Mucosa of stomach (tissue), 1 donor: ENCODE data around the gene ADAMTS17.

ENCODE experiments used
- H3K27me3 ChIP-seq: one replicate; pipeline ENCODE4 v1.7.0; 2013; ENCODE audit warnings: mild to moderate bottlenecking, low read length; ENCODE audit not compliant: control insufficient read depth, insufficient read depth
- H3K36me3 ChIP-seq: one replicate; pipeline ENCODE4 v1.7.0; 2013; ENCODE audit warnings: low read length; ENCODE audit not compliant: control insufficient read depth, insufficient read depth
- H3K4me1 ChIP-seq: one replicate; pipeline ENCODE4 v1.7.0; 2013; ENCODE audit warnings: mild to moderate bottlenecking, low read length; ENCODE audit not compliant: control insufficient read depth, insufficient read depth
- H3K4me3 ChIP-seq: one replicate; pipeline ENCODE4 v1.7.0; 2013; ENCODE audit warnings: low read length
- H3K9ac ChIP-seq: one replicate; pipeline ENCODE4 v1.7.0; 2013; ENCODE audit warnings: mild to moderate bottlenecking, low read length, moderate library complexity
- H3K9me3 ChIP-seq: one replicate; pipeline ENCODE4 v1.7.0; 2013; ENCODE audit warnings: mild to moderate bottlenecking, low read length, moderate library complexity; ENCODE audit not compliant: control insufficient read depth
- donor health status: Pancreatic carcinoma.

Gene ADAMTS17

GRCh38 chr15:99956022-99956775 lies 385.6 kb downstream of the ADAMTS17 start:
- Histone ChIP-seq H3K9me3 (no peaks in the 10 kb centered on the region), H3K36me3 (no peaks in the 10 kb centered on the region), H3K27me3 (peaks cover 6% of the 10 kb centered on the region), H3K4me3 (no peak overlapping the region), H3K4me1 (no peaks in the 10 kb centered on the region), H3K9ac (no peak overlapping the region)

DNA sequence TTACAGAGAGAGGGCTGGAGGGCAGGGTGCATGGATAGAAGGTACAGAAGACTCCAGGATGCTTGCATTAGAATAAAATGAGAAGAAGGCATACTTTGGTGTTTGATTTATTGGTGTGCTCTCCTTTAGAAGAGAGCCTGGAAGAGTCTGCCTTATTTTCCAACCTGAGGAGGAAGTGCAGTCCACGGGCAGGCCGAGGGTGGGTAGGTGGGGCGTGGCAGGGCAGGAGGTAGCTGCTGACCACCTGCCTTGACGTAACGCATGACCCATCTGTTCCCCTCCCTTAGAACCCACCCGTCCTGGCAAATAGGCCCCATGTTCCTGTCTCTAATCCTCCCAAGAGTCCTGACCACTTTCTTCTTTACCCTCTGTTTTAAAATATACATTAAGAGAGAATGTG lies 386.2 kb downstream of the ADAMTS17 start:
- Histone ChIP-seq H3K36me3 (no peaks in the 10 kb centered on the region), H3K9ac (no peak overlapping the region), H3K4me3 (no peak overlapping the region), H3K9me3 (no peaks in the 10 kb centered on the region), H3K27me3 (no peaks in the 10 kb centered on the region), H3K4me1 (no peaks in the 10 kb centered on the region)

DNA sequence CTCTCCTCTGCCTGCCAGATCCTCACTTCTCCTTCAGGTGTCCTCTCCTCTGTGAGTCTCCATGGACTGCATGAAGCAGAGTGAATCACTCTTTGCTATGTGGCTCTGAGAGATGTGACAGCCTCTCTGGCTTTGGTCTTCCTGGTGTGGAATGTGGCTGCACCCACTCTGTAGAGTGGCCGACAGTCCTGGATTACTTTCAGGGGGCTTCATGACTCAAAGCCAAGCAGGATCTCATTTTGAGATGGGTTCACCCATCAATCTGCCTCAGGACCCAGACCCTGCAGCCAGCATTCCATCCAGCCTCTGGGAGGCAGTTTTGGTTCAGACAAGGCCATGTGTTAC lies 386.6 kb downstream of the ADAMTS17 start:
- Histone ChIP-seq H3K4me1 (no peaks in the 10 kb centered on the region), H3K27me3 (no peaks in the 10 kb centered on the region), H3K4me3 (no peak overlapping the region), H3K36me3 (no peaks in the 10 kb centered on the region), H3K9me3 (no peaks in the 10 kb centered on the region), H3K9ac (no peak overlapping the region)

DNA sequence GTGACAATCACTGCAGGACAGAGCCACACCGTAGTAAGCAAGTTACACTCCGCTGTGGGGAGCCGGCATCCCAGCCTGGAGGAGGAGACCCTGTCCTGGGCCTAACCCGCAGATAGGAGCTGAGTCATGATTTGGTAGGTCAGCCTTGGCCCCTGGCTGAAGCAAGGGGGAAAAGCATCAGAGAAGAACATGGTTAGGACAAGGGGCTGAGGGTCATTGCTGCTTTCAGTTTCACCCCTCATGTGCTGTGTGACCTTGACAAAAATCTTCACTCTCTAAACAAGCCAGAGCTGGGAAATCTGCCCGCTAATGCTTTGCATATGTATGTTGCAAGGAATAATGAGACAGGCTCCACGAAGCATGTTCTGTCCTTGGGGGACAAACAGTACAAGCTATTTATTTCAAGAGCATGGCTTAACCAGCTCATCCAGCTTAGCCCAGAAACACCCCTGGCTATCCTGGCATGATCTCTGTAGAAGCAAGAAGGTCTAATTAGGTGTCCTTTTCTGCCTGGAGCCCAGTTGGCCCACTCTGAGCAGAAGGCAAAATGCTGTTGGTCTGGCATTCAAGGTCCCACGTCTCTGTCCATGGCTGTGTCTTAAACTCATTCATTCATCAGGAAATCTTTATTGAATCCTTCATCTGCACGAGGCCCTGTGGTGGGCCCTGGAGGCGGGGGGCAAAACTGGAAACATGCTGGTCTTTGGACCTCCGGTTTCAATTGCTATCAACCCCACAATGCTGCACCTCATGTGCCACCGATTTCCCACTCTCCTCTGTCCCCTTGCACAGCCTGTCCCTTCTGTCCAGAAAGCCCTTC lies 387.2 kb downstream of the ADAMTS17 start:
- Histone ChIP-seq H3K4me3 (no peak overlapping the region), H3K9ac (no peak overlapping the region), H3K27me3 (no peaks in the 10 kb centered on the region), H3K4me1 (no peaks in the 10 kb centered on the region), H3K9me3 (no peaks in the 10 kb centered on the region), H3K36me3 (no peaks in the 10 kb centered on the region)

- Histone ChIP-seq H3K9ac (no peak overlapping the region), H3K9me3 (no peaks in the 10 kb centered on the region)
Observed at GRCh38 chr15:99953886-99954285, 387.9 kb downstream of the ADAMTS17 start.

DNA sequence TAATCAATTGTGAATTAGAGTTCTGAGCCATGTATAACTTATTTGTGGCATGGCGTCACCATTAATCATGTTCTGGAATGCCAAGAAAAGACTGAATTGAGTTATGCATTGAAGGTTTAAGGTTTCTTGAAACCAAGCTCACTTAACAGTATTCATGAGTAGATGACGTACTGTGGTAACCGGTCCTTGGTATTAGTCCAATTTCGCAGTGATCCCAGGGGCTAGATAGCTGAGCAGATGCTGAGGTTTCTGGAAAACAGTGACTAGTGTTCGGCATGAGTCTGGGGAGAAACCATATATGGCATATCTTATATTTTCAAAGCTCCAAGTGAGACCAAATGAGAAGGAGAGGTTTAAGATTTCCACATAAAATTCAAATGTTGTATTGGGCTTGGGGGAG lies 390.3 kb downstream of the ADAMTS17 start:
- Histone ChIP-seq H3K4me3 (no peak overlapping the region), H3K9ac (no peak overlapping the region), H3K27me3 (no peaks in the 10 kb centered on the region), H3K36me3 (no peaks in the 10 kb centered on the region), H3K9me3 (no peaks in the 10 kb centered on the region), H3K4me1 (no peaks in the 10 kb centered on the region)

More at GRCh38 chr15:99953886-99954285, 387.9 kb downstream of the ADAMTS17 start:
- no peaks in the 10 kb centered on the region for H3K4me1 ChIP-seq
- no peak overlapping the region for H3K4me3 ChIP-seq
- no peaks in the 10 kb centered on the region for H3K36me3 ChIP-seq
- no peaks in the 10 kb centered on the region for H3K27me3 ChIP-seq

- Histone ChIP-seq H3K9ac (no peak overlapping the region), H3K9me3 (no peaks in the 10 kb centered on the region), H3K4me1 (no peaks in the 10 kb centered on the region), H3K27me3 (no peaks in the 10 kb centered on the region), H3K36me3 (no peaks in the 10 kb centered on the region), H3K4me3 (no peak overlapping the region)
Observed at GRCh38 chr15:99944131-99944530, 397.6 kb downstream of the ADAMTS17 start.

DNA sequence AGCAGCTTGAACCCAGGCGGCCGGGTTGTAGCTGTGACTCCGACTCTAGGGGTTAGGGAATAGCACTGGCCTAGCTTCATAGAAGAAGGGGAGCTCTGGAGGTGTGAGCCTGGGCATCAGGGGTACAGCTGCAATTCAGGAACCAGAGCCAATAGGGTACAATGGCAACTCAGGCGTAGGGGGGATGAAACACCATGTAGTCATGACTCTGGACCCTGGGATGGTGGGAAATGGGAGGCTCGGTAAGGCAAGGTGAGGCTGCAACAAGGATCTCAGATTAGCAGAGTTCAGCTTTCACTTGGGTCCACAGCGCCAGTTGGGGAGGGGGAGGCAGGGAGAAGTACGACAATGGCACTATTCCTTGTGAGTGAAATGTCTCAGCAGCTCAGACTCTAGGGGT lies 398.3 kb downstream of the ADAMTS17 start:
- no peaks in the 10 kb centered on the region for H3K27me3 ChIP-seq
- H3K4me3 ChIP-seq, result no peak overlapping the region
- no peak overlapping the region for H3K9ac ChIP-seq
- H3K4me1 ChIP-seq, result no peaks in the 10 kb centered on the region
- no peaks in the 10 kb centered on the region for H3K36me3 ChIP-seq
- H3K9me3 ChIP-seq, result no peaks in the 10 kb centered on the region

GRCh38 chr15:99932676-99933402 lies 408.9 kb downstream of the ADAMTS17 start:
- Histone ChIP-seq H3K36me3 (no peaks in the 10 kb centered on the region), H3K9ac (no peak overlapping the region), H3K9me3 (no peaks in the 10 kb centered on the region), H3K27me3 (peaks cover 3% of the 10 kb centered on the region), H3K4me1 (peaks cover 5% of the 10 kb centered on the region), H3K4me3 (no peak overlapping the region)

DNA sequence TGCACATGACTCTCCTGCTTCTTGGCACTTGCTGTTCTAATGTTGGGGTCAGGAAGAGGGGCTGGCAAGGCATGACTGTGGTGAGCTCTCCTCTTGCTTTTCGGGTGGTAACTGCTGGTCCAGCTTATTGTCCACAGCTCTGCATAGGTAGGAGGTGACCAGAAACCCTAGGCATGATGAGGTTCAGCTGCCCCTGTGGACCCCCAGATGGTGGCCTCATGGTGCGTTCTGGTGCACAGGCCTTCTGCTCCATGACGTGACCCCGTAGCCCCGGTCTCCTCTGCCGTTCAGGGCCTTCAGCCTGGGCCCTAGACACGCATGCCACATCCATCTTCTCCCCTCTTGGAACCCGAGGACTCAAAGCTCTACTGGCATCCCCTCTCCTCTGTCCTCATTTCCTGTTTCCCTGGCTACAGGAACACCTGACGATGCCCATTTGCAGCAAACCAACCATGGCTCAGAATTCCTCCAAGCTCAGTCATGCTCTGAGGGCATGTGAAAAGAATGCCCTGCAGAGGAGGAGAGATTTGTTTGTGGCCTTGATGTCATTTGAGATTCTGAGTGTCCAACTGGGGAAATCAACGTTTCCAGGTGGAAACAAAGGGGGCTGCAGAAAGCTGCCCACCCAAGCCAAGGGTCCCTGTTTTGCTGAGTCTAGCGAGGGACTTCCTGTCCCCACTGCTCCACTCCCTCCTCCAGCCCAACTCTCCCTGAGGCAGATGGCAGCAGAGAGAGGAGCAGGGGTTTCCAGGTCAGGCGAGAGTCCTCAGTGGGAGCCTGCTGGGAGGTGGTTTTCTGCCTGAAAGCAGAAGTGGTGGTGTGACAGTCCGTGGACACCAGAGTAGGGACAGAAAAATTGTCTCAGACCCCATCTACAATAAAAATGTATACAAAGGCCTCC lies 409.8 kb downstream of the ADAMTS17 start:
- H3K4me1 ChIP-seq, result peaks cover 5% of the 10 kb centered on the region

GRCh38 chr15:99930696-99931095 lies 411.1 kb downstream of the ADAMTS17 start:
- Histone ChIP-seq H3K4me1 (peaks cover 5% of the 10 kb centered on the region), H3K36me3 (no peaks in the 10 kb centered on the region), H3K9me3 (no peaks in the 10 kb centered on the region), H3K27me3 (peaks cover 3% of the 10 kb centered on the region), H3K4me3 (no peak overlapping the region), H3K9ac (no peak overlapping the region)

More for the DNA sequence above, 409.8 kb downstream of the ADAMTS17 start:
- Histone ChIP-seq H3K9me3 (no peaks in the 10 kb centered on the region), H3K36me3 (no peaks in the 10 kb centered on the region), H3K4me3 (no peak overlapping the region), H3K9ac (no peak overlapping the region), H3K27me3 (peaks cover 3% of the 10 kb centered on the region)
